EL (cell line): ENCODE measurements around the gene WDPCP.
"Not testable (repeated sequence)": the region's sequence is repeated elsewhere in the genome, so short reads cannot be mapped to it uniquely, and the experiment has no call there.

ENCODE experiments used
- DNase-seq: peaks from one replicate; pipeline ENCODE4 v3.0.0-alpha.2; 2016

The WDPCP gene

DNA sequence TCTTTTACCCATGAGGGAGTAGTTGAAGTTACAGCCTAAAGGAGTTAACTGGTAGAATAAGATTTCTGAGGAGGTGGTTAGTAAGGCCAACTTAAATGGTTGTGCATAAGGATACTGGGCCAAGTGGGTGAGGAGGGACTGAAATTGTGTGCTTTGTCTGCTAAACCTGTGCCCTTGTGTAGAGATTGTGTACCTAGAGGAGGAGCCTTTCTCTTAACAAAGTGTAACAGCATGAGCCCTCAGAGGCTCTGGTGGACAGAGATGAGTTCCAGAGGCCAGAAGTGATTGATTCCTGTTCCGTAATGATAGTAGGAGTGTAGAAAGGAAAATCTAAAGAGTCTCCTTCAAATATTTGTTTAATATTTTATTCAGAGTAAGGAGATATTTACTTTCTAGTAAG lies 494.8 kb downstream of the WDPCP start:
- no peak for DNase-seq

DNA sequence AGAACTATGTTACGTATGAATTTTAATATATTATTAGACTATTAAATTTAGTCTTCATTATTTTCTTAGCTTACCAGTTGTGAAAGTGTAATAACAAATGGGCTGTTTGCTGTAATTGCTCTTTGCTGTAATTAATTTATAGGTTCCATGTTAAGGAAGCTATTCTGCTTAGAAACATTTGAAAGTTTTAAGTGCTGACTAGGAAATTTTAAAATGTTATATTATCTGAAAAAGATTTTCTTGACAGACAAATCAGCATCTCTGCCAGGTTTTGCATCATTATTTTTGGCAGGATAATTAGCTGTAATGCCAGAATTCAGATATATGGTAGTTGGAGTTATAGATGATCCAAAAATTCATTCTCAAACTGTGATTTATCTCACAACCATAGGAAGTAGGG lies 495.4 kb downstream of the WDPCP start:
- no peak for DNase-seq

DNA sequence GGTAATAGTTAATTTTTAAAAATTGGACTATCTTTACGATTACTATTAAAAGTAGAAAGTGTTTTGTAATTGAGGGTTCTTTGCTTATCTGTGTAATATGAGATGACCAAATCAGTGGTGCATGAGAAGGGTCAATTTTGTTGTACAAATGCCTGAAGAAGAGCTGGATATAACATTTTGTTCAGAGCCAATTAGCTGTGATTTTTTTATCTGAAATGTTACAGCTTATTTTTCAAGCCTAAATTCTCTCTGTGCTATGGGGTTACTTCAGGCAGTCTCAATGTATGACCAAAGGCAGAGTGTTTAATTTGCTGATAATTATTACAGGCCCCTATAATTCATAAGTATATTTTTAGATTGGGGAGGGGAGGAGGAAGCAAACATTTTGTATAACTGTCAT lies 495.9 kb downstream of the WDPCP start:
- no peak for DNase-seq

DNA sequence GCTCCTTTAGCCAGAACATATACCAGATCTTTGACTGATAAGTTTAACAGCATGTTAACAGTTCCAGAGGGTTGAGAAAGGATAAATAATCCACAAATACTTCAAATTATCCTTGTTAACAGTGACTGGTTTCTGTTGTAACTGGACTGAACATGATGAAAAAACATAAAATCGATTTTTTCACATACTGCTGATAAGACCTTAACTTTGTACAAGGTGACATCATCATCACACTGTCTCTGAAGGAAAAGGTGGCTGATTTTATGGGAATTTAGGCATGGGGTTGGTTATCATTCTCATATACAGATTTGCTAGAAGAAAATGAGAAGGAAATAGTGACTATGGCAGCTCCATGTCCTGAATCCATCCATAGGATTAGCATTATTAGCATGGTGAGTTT lies 501.6 kb downstream of the WDPCP start:
- DNase-seq = no peak

DNA sequence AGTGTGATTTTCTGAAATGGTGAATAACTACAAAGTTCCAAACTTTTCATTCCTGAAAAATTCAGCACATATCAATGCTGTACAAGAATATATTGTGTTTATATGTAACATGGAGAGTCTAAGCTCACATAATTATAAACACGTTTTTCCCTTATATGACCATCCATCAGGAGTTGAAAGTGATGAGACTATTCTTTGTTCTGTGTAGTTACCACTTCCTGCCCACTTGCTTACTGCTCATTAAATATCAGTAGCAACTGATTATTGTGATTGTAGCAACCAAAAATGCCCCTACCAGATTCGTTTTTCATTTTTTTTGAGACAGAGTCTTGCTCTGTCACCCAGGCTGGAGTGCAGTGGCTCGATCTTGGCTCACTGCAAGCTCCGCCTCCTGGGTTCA lies 506.9 kb downstream of the WDPCP start:
- DNase-seq = no peak

DNA sequence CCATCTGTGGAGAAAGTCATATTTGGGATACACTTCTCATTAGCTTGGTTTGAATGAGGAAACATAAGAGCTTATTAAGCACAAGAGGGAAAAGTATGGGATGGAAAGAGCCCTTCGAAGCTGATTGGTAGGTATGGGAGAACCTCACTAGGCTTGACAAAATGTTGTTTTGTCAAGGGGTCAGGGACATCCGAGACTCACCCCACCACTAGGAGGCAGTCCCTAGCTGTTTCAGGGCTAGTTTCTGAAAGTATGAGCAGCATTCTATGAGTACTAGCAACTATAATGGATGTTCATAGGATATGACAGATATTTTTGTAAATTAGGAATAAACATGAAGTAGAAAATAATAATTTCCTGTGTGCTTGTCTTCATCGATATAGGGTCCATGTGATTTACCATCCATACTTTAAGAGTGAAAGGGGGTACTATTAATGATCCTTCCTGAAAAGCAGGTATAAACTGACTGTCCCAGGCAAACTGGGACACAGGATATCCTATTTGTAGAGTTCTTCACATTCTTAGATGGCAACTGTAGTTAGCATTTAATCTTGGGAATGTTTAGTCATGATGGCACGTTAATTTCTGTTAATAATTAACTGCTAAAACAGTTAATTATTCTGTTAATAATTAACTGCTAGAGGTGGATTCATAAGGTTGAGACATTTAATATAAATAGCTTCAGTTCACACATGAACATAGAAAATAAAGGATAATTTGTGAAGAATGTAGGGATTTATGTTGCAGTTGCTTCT lies 509.2 kb downstream of the WDPCP start:
- peak; percentile 20 for DNase-seq

DNA sequence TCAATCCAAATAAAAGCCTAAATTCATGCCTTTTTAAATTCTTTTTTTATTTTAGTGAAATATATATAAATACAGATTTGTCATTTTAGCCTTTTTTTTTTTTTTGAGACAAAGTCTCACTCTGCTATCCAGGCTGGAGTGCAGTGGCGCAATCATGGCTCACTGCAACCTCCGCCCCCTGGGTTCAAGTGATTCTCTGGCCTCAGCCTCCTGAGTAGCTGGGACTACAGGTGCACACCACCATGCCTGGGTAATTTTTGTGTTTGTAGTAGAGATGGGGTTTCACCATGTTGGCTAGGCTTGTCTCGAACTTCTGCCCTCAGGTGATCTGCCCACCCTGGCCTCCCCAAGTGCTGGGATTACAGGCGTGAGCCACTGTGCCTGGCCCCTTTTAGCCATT lies 513.9 kb downstream of the WDPCP start:
- not testable (repeated sequence) for DNase-seq

DNA sequence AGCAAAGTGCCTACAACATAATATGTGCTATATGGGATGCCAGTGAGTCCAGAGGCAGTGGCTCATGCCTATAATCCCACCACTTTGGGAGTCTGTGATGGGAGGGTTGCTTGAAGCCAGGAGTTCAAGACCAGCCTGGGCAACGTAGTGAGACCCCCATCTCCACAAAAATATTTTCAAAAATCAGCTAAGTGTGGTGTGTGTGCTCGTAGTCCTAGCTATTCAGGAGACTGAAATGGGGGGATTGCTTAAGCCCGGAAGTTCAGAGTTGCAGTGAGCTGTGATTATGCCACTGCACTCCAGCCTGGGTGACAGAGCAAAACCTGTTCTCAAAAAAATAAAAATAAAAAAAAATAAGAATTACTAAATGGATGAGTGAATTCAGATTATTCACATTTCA lies 514.3 kb downstream of the WDPCP start:
- DNase-seq = no peak

DNA sequence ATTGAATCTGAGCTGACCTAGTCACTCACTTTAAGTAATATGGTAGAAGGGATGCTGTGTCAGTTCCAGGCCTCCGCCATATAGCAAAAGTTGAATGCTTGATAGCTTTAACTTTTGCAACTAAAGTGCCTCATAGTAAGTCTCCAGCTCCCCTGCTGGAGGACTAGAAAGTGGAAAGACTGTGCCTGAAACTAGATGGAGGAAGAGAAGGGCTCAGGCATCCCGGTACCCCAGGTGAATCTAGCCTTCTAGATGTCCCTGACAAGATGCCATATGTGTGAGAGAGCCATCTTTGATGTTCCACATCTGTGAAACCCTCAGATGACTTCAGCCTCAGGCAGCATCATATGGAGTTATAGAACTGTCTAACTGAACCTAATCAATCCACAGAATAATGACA lies 516.6 kb downstream of the WDPCP start:
- no peak for DNase-seq
